Activated CD8-positive, alpha-beta memory T cell treated with anti-CD3 and anti-CD28 coated beads for 1 hour (primary cell): ENCODE measurements around the gene U2SURP.
A peak's percentile ranks its signal among the peaks of the same experiment; 100 is the strongest.
"Not testable (repeated sequence)": the region's sequence is repeated elsewhere in the genome, so short reads cannot be mapped to it uniquely, and the experiment has no call there.

Experiments
- DNase-seq, 2 donors: peaks; one replicate each; pipeline ENCODE4 v3.0.0-alpha.2; 2020; ENCODE audit warnings: low read depth in 1 of 2; ENCODE audit errors: extremely low read depth in 1 of 2

Gene U2SURP

DNA sequence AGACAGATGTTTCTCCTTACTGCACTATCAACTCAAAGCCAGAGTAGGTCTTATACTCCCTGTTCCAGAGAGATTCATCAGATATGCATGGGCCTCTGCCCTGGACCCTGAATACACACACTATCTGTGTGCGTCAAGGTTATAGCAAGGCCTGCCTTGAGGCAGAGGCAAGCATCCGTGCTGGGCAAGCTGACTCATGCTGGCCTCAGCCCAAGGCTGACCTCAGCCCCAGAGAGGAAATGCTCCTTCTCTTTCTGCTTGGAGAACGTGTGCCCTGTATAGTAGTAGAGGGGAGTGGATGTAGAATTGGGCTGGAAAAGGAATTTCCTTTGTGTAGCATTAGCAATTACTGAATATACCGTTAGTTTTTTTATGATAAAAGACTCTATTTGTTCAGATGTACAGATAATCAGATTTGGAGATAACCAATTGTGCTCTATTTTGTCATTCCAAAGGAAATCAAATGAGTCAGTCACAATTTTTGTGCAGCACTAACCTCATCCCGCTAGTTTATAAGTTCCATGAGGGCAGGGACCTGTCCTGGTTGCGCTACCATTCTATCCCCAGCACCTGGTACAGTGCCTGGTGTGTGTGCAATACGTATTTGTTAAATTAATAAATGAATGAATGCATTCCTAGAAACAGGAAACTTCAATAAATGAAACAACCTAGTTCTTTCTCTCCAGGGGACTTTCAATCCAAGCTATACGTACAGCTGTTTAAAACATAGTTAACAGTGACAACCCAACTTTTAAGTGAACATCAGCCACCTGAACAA lies 24.6 kb upstream of the U2SURP start:
- no peak for DNase-seq

DNA sequence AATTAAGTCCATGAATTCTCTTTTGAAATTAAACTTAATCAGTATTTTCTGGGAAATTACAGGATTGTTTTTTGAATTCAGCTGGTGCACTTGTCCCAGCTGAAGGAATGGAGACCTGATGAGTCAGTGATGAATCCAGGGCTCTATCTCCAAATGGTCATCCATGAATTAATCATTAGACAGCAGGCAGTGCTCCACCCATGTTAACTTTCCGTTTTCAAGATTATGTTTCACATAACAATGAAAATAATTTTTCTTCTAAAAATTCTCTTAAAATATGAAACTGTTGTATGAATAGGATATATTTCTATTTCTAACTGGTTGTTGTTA lies 24.0 kb upstream of the U2SURP start:
- DNase-seq, result no peak

DNA sequence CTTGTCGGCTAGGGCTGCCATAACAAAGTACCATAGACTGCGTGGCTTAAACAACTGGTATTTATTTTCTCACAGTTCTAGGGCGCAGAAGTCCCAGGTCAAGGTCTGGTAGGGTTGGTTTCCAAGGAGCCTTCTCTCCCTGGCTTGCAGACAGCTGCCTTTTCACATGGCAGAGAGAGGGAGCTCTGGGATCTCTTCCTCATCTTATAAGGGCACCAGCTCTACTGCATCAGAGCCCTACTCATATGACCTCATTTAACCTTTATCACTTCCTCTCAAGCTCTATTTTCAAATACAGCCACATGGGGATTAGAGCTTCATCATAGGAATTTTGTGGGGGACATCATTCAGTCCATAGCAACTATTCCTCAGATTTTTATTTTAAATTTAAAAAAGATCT lies 20.3 kb upstream of the U2SURP start:
- no peak for DNase-seq

DNA sequence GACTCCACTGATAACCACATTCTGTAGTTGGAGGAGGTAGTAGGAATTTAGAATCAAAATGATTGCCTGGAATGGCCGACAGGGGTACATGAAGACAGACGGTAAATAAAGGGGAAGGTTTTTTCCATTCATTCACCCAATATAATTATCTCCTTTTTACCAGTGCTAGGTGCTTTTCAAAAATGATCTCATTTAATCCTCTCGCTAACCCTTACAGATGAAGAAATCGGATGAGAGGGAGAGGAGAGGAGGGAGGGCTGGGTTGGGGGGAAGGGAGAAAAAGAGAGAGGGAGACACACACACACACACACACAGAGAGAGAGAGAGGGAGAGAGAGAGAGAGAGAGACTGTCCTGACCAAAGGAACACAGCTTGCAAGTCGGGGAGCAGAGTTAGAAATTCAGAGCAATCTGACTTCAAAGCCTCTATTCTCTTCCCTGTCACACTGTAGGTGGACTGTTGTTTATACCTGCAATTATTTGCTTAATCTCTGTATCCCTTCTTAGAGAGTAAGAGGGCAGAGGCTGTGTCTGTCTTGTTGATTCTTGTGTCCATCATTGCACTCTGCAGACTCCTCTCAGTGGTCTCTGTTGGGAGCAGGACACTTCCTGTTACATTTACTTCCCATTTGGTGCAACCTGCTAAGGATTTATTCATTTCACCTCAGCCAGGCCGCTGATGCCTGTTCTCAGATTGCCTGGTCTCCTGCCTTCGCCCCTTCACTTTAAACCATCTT lies 19.2 kb upstream of the U2SURP start:
- DNase-seq, result no peak

DNA sequence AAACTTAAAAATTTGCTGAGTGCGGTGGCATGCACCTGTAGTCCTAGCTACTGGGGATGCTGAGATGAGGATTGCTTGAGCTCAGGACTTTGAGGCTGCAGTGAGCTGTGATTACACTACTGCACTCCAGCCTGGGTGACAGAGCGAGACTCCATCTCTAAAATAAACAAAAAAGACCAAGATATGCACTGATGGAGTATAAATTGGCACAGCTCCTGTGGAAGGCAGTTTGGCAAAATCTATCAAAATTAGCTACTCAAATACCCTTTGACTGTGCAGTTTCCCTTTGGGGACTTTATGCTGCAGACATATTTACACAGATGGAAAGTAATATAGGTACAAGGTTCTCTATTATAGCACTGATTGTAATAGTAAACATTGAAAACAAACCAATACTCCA lies 18.1 kb upstream of the U2SURP start:
- no peak for DNase-seq

DNA sequence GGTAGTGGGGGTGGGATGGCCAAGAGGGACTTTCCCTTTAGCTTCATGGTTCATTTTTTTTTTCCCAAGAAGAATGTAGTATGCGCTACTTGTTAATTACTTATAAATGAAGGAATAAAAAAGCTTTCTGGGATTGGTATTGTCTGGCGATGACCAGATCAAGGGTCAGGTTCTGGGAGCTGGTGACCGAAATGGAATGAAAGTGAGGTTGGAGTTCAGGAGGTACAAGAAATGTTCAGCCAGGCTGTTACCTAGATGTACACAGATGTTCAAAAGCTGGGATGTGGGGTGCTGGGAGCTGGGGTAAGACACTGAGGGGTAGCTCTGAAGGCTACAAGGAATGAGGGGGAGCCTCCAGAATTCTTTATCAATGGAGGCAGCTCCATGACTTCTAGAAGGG lies 17.1 kb upstream of the U2SURP start:
- DNase-seq, result no peak

DNA sequence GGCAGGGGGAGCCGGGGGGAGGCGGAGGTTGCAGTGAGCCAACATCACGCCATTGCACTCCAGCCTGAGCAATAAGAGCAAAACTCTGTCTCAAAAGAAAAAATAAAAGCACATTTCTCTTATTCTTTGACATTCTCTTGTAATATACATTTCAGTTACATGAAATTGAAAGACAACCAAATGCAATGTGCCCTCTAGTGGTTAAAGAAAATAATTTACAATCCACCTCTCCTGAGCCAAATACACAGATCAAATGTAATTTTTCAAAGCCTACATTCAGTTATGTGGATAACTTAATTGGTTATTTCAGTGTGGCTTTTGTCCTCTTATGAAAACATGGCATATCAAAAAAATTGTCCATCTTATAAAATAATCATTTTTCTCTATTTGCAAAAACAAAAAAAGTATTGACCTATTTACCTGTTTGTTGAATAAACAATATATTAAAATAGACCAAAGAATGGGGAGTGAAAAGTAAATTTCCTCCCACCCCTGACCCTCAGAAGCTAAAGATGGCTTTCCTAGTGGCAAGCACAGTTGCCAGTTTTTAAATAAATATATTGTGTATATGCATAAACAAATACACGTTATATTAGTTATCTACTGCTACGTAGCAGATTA lies 14.2 kb upstream of the U2SURP start:
- no peak for DNase-seq

DNA sequence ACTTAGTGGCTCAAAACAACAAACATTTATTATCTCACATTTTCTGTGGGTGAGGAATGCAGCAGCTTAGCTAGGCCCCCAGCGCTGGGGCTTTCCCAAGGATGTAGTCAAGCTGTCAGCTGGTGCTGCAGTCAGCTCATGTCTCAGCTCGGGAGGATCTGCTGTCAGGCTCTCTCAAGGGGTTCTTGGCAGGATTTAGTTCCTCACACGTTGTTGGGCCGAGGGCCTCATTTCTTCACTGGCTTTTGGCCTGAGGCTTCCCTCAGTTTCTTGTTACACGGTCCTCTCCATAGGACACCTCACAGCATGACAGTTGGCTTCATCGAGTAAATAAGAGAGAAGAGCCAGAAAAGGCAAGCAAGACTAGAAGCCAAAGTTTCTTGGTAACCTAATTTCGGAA lies 13.7 kb upstream of the U2SURP start:
- no peak for DNase-seq

DNA sequence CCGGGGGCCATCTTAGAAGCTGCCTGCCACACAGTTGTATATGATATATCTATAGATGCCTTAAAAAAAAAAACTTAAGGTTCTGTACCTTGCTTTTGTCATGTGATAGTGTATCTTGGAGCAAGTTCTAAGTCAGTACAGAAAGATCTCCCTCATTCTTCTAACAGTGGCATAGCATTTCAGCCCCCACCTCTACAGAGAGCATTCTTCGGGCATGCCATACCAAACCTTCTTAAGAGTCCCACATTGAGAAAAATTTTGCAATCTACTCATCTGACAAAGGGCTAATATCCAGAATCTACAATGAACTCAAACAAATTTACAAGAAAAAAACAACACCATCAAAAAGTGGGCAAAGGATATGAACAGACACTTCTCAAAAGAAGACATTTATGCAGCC lies 13.1 kb upstream of the U2SURP start:
- not testable (repeated sequence) for DNase-seq

DNA sequence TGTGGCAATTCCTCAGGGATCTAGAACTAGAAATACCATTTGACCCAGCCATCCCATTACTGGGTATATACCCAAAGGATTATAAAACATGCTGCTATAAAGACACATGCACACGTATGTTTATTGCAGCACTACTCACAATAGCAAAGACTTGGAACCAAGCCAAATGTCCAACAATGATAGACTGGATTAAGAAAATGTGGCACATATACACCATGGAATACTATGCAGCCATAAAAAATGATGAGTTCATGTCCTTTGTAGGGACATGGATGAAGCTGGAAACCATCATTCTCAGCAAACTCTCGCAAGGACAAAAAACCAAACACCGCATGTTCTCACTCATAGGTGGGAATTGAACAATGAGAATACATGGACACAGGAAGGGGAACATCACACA lies 12.5 kb upstream of the U2SURP start:
- not testable (repeated sequence) for DNase-seq

DNA sequence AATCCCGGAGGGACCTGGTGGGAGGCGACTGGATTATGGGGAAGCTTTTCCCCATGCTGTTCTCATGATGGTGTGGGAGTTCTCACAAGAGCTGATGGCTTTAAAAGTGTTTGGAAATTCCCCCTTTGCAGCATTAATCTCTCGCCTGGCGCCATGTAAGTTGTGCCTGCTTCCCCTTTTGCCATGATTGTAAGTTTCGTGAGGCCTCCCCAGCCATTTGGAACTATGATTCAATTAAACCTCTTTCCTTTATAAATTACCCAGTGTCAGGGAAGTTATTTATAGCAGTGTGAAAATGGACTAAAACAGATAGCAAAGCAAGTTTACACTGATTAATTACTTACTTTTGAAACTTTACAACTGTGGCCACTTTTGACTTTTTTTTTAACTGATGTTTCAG lies 10.6 kb upstream of the U2SURP start:
- no peak for DNase-seq

DNA sequence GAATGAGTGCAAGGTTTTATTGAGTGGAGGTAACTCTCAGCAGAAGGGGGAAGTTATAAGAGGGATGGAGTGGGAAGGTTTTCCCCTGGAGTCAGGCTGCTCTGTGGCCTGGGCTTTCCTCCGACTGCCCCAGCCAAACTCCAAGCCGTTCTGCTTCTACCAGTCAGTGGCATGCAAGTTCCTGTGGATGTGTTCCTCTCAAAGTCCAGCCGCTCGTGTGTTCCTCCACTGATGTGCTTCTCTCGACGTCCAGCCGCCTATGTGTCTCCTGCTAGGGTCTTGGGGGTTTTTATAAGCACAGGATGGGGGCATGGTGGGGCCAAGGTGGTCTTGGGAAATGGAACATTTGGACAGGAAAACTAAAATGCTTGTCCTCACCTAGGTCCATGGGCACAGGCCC lies 9.0 kb upstream of the U2SURP start:
- no peak for DNase-seq

DNA sequence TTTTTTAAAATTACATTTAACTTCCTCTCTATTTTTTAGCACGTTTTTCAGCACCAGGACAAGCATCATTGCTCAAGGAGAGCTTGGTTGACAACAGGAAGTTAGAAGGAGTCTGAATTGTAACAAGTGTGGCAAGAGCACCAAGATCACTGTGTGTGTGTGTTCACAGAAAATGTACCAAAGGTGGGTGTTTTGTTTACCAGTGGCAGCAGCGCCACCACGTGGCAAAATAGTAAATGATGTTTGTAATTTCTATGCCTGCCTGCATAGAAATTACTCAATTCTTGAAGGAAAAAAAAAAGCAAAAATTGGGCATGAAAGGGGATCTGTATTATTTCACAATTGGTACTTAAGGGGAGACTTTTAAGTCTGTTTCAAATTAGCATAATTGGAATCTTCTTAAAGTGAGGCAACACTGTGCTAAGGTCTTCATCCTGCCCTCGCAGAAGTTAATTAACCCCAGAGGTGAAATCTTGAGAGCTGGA lies 7.4 kb upstream of the U2SURP start:
- DNase-seq, result peak in 1 of 2 donors; percentile 31

DNA sequence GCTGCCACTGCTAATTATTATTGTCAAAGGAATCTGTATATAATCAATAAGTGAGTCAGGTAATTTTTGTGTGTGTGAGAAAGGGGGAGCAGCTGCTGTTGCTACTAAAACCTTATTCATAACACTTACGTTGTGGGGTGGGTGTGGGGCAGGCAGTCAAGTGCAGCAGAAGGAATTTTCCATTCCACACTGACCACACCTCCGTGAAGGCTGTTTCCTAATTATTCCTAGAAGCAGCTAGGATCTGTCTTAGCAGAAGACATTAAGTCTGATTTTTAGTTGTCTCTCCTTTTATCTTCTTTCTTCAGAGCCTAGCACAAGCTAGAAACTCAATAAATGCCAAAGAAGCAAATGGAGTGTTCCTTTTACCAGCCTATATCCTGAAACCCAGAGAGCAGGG lies 4.0 kb upstream of the U2SURP start:
- DNase-seq, result no peak

DNA sequence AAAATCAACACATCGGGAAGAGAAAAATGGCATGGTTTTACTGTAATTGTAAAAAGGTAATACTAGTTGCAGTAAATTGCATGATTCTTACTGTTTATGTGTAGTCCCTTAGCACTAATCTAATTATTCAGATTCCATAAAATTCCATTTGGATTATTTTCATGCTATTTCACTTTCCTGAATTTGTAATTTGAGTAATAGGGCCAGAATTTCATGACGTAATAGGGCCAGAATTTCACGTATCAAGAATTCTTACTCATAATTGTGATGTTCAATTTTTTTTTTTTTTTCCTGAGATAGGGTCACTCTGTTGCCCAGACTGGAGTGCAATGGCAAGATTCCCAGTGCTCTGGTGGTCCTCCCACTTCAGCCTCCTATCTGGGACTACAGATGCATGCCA lies 2.9 kb upstream of the U2SURP start:
- no peak for DNase-seq

DNA sequence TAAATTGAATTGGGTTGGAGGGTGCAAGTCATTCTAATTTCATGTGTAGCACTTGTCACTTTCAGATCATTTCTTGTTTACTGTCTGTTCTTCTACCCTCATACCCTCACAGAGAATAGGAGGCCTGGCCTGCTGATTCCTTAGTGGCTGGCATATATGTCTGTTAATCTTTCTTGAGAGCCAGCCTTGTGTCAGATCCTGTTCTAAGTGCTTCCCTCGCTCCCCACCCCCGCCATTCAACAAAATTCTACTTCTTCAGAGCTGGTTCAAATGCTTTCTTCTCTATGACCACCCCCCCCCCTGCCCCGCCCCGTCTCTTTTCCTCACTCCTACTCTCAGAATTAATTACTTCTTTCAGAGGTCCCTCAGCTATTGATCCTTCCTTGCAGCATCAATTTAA lies 1.5 kb upstream of the U2SURP start:
- no peak for DNase-seq

DNA sequence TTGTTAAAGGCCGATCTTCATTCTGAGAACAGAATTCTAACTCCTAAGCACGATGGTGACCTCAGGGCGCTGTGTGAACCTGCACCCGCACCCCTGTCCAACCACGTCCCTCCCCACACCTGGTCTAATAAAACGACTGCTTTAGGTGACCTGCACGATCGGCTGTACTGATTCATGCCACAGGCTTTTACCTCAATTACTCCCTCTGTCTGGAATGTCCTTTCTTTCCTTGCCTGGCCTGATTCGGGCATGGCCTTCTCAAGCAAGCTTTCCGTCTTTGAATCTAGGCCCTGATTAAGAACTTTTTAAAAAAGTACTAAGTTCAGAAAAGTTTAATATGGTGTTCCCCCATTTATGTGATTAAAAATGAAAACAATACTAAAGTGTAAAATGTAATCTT lies 842 bp upstream of the U2SURP start:
- DNase-seq, result no peak

DNA sequence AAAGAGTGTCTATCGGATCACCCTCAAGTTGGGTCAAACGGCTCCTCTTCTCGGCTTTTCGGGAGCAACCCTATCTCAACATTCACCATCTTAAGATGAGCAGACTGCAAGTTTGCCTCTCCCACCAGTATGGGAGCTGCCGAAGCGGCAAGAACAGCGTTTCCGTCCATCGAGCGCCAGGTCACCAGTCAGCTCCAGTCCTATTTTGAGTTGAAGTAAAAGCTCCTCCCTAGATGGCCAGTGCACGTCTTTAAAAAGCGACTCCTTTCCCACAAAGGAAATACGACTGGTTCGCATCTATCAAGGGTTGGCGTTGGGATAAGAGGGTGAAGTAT lies 369 bp upstream of the U2SURP start:
- no peak for DNase-seq

DNA sequence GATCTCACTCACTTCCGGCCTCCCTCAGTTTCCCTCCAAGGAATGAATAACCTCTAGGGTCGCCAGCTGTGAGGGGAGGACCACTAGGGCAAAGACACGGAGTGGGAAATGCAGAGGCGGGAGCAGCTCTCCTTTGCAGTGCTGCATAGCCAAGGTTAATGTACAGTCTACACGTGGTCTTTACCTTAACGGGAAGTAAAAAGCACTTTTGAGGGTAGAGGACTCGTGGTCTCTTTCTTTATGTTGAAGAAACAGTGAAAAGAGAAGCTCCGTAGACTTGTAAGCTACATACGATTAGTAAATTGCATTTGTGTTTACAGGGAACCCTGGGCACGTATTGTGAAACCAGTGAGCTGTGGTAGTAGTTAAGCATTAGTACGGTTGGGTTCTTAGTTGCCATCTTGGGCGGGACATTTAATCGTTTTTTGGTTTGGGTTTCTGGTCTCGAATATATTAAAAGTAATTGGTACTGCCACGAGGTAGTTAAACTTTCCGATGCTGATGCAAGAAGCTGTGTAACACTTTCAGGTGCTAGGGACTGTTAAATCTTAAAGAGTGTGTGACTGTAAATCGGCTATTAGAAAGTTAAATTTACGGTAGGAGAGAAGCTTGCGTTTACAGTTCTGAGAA lies 828 bp downstream of the U2SURP start:
- DNase-seq, result no peak

DNA sequence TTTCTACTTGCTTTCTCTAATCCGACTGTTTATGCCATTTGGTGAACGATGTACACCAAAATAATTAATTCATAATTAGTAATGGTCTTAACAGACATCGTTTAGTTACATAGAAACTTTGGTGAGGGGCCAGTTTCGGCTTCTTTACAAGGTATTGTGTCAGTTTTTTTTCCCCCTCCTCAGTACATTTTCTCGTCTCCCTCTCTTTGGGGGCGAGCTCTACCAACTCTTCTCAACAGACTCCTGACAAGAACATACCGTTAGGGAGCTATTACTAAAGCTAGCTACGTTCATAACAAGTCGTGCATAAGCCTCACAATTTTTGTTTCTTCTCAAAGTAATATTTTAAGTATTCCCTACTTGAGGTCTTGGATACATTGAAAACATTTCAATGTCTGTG lies 1.4 kb downstream of the U2SURP start:
- DNase-seq, result no peak

DNA sequence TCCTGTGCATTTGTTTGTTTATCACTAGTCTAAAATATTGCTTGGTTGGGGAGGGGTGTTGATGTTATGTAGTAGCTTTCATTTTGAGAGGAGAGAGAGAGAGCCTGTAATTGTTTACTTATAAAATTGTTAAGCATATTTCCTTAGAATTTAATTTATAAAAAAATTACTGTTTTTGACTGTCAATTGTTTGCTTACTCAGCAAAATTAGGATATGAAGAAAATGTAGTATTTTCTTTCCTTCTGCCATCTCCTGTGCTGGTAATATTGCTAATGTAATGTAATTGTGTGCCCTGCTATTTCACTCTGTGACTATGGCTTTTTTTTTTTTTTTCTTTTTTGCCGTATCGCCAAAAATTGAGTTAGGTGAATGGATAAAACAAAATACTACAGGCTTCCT lies 3.5 kb downstream of the U2SURP start:
- no peak for DNase-seq

DNA sequence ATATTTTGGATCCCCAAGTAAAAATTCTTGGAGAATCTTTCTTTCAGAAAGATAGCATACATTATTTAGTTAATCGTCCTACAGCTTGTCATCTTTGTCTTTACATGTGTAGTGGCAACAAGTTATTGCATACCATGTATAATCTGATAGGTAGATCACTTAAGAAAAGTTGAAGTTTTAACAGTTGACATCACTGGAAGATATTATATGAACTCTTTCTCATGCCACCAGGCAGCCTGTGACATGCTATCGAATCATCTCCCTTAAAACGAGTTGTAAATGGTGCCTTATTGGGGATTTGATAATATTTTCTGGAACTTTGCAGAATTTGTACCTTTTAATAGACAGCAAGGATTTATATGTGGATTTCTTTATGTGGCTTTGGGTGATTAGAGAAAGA lies 8.7 kb downstream of the U2SURP start:
- DNase-seq, result no peak
